Glomerular visceral epithelial cell (primary cell): ENCODE measurements around the gene NEURL4.

Experiments used
- DNase-seq: peaks from one replicate; pipeline ENCODE4 v3.0.0-alpha.2; 2016; ENCODE audit errors: extremely low spot score

NEURL4 gene

GRCh38 chr17:7304179-7304578, 25.0 kb downstream of the NEURL4 start:
- no peak for DNase-seq

DNA sequence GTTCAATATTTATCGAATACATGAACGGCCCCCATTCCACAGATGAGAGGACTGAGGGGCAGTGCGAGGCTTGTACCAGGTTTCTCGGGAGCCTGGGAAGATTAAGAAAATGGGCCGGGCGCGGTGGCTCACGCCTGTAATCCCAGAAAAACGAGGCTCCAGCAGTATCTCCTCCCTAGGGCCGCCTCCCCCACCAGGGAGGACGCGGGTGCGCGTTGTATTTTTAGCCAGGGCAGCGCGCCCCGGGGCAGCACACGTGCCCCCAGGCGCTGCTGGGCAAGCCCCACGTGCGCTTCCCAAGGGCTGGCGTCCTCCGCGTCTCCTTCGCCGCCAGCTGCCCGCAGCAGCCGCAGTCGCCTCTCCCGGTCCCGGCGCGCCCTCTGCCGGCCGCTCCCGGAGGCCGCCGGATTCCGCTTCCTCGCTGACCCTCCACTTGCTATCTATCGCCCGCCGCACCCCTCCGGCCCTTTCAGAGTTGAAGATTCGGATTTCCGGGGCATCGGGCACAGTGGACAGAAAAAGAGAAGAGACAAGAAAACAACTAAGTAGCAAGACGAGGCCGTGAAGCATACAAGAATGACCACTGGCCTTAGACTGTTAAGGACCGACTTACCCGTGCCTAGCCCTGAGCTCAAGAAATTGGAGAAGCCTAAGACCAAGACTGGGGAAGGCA, 32.8 kb downstream of the NEURL4 start:
- DNase-seq = peak; percentile 86

GRCh38 chr17:7295230-7296180, 33.6 kb downstream of the NEURL4 start:
- no peak for DNase-seq

DNA sequence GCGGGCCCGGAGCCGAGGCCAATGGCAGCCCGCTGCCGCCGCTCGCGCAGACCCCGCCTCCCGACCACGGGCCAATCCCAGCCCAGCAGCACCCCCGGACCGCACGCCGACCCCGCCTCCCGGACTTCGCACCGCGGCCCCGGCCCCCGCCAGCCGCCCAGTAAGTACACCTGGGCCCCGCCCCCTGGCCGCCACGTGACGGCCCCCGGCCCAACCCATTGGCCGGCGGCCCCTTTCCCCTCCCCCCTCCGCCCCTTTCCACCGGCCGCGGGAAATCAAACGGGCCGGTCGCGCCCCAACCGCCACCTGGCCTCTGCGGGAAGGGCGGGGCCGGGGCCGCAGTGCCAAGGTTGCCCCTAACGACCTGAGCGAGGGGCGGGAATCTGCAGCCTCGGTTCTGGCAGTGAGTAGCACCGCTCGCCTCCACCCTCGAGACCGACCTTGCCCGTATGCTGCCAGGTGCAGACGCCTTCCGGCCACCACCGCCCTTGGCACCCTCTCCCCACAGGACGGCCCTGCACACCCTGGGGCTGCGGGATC, 34.5 kb downstream of the NEURL4 start, which contains the start of gene YBX2:
YBX2 (minus strand) TSS at position 26 of the 540 bp plus-strand sequence. CDS start 139 bp downstream, outside the sequence.
- DNase-seq = peak; percentile 48

- DNase-seq = no peak
These were observed 35.1 kb downstream of the NEURL4 start for GRCh38 chr17:7293816-7294613.

DNA sequence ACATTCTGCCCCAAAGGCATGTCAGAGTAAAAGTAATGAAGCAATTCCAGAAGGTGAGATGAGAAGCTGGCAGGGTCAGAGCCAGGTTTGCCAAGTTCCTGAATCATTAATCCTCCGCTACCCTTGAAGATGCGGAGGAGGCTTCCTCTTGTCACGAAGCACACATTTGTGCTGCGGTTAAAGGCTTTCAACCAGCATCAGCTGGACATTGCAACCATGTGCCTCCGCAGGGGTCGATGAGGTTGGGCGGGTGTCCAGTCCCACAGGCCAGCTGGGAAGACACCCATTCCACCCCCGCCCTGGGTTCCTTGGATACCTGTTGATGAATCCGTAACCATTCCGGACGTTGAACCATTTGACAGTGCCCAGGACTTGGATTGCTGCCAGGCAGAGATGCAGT, 36.0 kb downstream of the NEURL4 start:
- peak; percentile 66 for DNase-seq

- DNase-seq = no peak
These were observed 36.4 kb downstream of the NEURL4 start for GRCh38 chr17:7292729-7293128.

GRCh38 chr17:7292194-7292593, 36.9 kb downstream of the NEURL4 start:
- DNase-seq = no peak

- DNase-seq = no peak
These were observed 38.5 kb downstream of the NEURL4 start for GRCh38 chr17:7290685-7291084.

GRCh38 chr17:7290166-7290565, 39.0 kb downstream of the NEURL4 start:
- DNase-seq = no peak

GRCh38 chr17:7289256-7290032, 39.7 kb downstream of the NEURL4 start:
- no peak for DNase-seq

GRCh38 chr17:7285679-7286078, 43.5 kb downstream of the NEURL4 start:
- no peak for DNase-seq

DNA sequence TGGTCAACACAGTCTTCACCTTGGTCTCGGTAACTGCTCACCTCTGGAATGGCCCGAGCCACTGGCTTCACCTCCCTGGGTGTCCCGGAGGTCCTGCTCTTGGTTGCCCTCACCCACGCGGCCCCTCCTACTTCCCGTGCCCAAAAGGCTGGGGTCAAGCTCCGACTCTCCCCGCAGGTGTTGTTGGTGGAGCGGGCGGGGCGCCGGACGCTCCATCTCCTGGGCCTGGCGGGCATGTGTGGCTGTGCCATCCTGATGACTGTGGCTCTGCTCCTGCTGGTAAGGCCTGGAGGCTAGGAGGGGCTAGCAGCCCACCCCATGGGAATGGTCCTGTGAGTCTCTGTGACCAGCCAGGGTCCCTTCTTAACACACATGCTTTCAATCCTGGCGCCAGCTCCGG, 44.2 kb downstream of the NEURL4 start:
- no peak for DNase-seq

- DNase-seq = no peak
These were observed 45.5 kb downstream of the NEURL4 start for GRCh38 chr17:7283471-7284216.

GRCh38 chr17:7282752-7283321, 46.3 kb downstream of the NEURL4 start:
- DNase-seq = no peak

GRCh38 chr17:7281953-7282751, 47.0 kb downstream of the NEURL4 start:
- DNase-seq = no peak

- peak; percentile 93 for DNase-seq
These were observed 47.8 kb downstream of the NEURL4 start, which contains the start of gene SLC2A4 for GRCh38 chr17:7281074-7281952. SLC2A4 (plus strand) TSS chr17:7281718; CDS start chr17:7281935, 217 bp downstream.

DNA sequence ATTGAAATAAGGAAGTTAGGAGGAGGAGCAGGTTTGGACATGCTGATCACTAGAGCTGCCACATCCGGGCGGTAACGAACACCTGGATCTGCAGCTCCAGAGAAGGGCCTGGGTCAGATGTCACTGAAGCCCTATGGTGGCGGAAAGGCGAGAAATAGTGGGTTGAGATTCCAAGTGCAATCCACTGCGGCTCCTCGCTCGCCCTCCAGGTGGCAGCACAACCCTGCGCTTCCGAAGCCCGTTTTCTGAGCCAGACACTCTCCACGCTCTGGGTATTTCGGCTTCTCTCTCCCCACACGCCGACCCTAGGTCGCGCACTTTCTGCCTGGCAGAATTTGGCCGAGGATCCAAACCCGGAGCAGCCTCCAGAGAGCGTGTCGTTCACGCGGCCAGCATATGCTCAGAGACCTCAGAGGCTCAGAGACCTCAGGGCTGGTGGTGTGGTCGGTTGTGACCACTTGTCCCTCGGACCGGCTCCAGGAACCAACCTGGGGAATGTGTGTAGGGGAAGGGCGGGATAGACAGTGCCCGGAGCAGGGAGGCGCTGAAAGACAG, 48.5 kb downstream of the NEURL4 start:
- peak; percentile 83 for DNase-seq
